Neural crest cell (in vitro differentiated cells): ENCODE measurements around the gene SEC16A. TPM values are rescaled to one million over a fixed set of nuclear protein-coding genes. Genes with fewer than 3 reads are reported as not detected.
A peak's percentile ranks its signal among the peaks of the same experiment; 100 is the strongest.

Source experiments
- DNase-seq: peaks from one replicate; pipeline ENCODE4 v3.0.0; 2021; ENCODE audit warnings: low read depth, mixed read lengths, low spot score
- H3K27ac Mint-ChIP-seq: one replicate; pipeline ENCODE4 v1.8.0; 2021; ENCODE audit warnings: mild to moderate bottlenecking, mixed read lengths; ENCODE audit not compliant: unreplicated experiment
- H3K27me3 Mint-ChIP-seq: 2 replicates; pipeline ENCODE4 v1.8.0; 2021; ENCODE audit warnings: low read depth, mild to moderate bottlenecking, mixed read lengths
- H3K36me3 Mint-ChIP-seq: 2 replicates; pipeline ENCODE4 v1.8.0; 2021; ENCODE audit warnings: low read depth, mild to moderate bottlenecking, mixed read lengths
- H3K4me1 Mint-ChIP-seq: 2 replicates; pipeline ENCODE4 v1.8.0; 2021; ENCODE audit warnings: mixed read lengths
- H3K4me3 Mint-ChIP-seq: one replicate; pipeline ENCODE4 v1.8.0; 2021; ENCODE audit warnings: mild to moderate bottlenecking, mixed read lengths
- H3K9me3 Mint-ChIP-seq: 2 replicates; pipeline ENCODE4 v1.8.0; 2021; ENCODE audit warnings: mixed read lengths
- CTCF ChIP-seq: fragments of 200-600 bp; sonication (generic); conservative IDR thresholded peaks from 2 replicates; pipeline ENCODE4 v1.5.0; 2021; ENCODE audit warnings: antibody characterized with exemption, mild to moderate bottlenecking
- total RNA-seq: library from RNA; stranded (reverse); gene quantifications from 2 replicates; pipeline ENCODE4 v1.2.1, GENCODE V29; 2021

Gene SEC16A
- total RNA-seq, 1 donor from 2014 or later, result 77.2 TPM

- no peak for DNase-seq
- no peak for TF ChIP-seq CTCF
- H3K27ac Mint-ChIP-seq, result no peak overlapping the region
- no peaks in the 10 kb centered on the region for H3K27me3 Mint-ChIP-seq
- no peaks in the 10 kb centered on the region for H3K9me3 Mint-ChIP-seq
- H3K4me1 Mint-ChIP-seq, result peaks cover 9% of the 10 kb centered on the region
- H3K36me3 Mint-ChIP-seq, result peaks cover 15% of the 10 kb centered on the region
- no peak overlapping the region for H3K4me3 Mint-ChIP-seq
These were observed 39.8 kb downstream of the SEC16A start for GRCh38 chr9:136443087-136443486.

GRCh38 chr9:136442265-136442664 is 40.6 kb downstream of the SEC16A start:
- DNase-seq, result no peak
- H3K36me3 Mint-ChIP-seq, result peaks cover 15% of the 10 kb centered on the region
- no peak overlapping the region for H3K4me3 Mint-ChIP-seq
- H3K27me3 Mint-ChIP-seq, result no peaks in the 10 kb centered on the region
- peaks cover 17% of the 10 kb centered on the region for H3K4me1 Mint-ChIP-seq
- TF ChIP-seq CTCF, result no peak
- H3K9me3 Mint-ChIP-seq, result no peaks in the 10 kb centered on the region
- H3K27ac Mint-ChIP-seq, result no peak overlapping the region

GRCh38 chr9:136441681-136442245 is 41.1 kb downstream of the SEC16A start:
- Mint-ChIP-seq H3K4me1 (peaks cover 22% of the 10 kb centered on the region), H3K4me3 (peak overlapping the region; percentile 49), H3K27ac (peak overlapping the region; percentile 57), H3K36me3 (peaks cover 11% of the 10 kb centered on the region), H3K9me3 (no peaks in the 10 kb centered on the region), H3K27me3 (no peaks in the 10 kb centered on the region)
- no peak for TF ChIP-seq CTCF
- DNase-seq, result no peak

GRCh38 chr9:136441191-136441680 is 41.6 kb downstream of the SEC16A start:
- peak overlapping the region; percentile 57 for H3K27ac Mint-ChIP-seq
- H3K9me3 Mint-ChIP-seq, result no peaks in the 10 kb centered on the region
- no peaks in the 10 kb centered on the region for H3K27me3 Mint-ChIP-seq
- peaks cover 7% of the 10 kb centered on the region for H3K36me3 Mint-ChIP-seq
- peak overlapping the region; percentile 49 for H3K4me3 Mint-ChIP-seq
- H3K4me1 Mint-ChIP-seq, result peaks cover 26% of the 10 kb centered on the region
- no peak for TF ChIP-seq CTCF
- DNase-seq, result no peak

- no peak within 1 kb of the TSS for H3K27ac Mint-ChIP-seq
- peaks cover 7% of the 10 kb centered on the region for H3K36me3 Mint-ChIP-seq
- peak within 1 kb of the TSS; percentile 92 for H3K4me3 Mint-ChIP-seq
- peaks cover 26% of the 10 kb centered on the region for H3K4me1 Mint-ChIP-seq
- no peaks in the 10 kb centered on the region for H3K27me3 Mint-ChIP-seq
- H3K9me3 Mint-ChIP-seq, result no peaks in the 10 kb centered on the region
- DNase-seq, result peak; percentile 88
- peak; percentile 80 for TF ChIP-seq CTCF
These were observed 43.1 kb downstream of the SEC16A start, which contains the start of gene INPP5E for GRCh38 chr9:136439481-136440408. Gene INPP5E, minus strand, starts transcription at chr9:136439845. Its CDS starts 426 bp downstream, at chr9:136439419.
